GM12864 (cell line): ENCODE results near the gene KIF4B.

Experiments
- DNase-seq: peaks from one replicate; pipeline ENCODE4 v3.0.0-alpha.2; 2011; ENCODE audit warnings: low read depth
- H3K4me3 ChIP-seq: 2 replicates; pipeline ENCODE4 v1.5.1; 2011; ENCODE audit warnings: mild to moderate bottlenecking, low read depth, low read length, control low read depth
- TF ChIP-seq, protein P1 (sequence below): IDR thresholded peaks from 2 replicates; pipeline ENCODE4 v1.5.1; 2011; ENCODE audit warnings: low read depth, mild to moderate bottlenecking, moderate library complexity, low read length, control low read depth, inconsistent platforms; ENCODE audit errors: missing control alignments

Gene KIF4B, protein sequence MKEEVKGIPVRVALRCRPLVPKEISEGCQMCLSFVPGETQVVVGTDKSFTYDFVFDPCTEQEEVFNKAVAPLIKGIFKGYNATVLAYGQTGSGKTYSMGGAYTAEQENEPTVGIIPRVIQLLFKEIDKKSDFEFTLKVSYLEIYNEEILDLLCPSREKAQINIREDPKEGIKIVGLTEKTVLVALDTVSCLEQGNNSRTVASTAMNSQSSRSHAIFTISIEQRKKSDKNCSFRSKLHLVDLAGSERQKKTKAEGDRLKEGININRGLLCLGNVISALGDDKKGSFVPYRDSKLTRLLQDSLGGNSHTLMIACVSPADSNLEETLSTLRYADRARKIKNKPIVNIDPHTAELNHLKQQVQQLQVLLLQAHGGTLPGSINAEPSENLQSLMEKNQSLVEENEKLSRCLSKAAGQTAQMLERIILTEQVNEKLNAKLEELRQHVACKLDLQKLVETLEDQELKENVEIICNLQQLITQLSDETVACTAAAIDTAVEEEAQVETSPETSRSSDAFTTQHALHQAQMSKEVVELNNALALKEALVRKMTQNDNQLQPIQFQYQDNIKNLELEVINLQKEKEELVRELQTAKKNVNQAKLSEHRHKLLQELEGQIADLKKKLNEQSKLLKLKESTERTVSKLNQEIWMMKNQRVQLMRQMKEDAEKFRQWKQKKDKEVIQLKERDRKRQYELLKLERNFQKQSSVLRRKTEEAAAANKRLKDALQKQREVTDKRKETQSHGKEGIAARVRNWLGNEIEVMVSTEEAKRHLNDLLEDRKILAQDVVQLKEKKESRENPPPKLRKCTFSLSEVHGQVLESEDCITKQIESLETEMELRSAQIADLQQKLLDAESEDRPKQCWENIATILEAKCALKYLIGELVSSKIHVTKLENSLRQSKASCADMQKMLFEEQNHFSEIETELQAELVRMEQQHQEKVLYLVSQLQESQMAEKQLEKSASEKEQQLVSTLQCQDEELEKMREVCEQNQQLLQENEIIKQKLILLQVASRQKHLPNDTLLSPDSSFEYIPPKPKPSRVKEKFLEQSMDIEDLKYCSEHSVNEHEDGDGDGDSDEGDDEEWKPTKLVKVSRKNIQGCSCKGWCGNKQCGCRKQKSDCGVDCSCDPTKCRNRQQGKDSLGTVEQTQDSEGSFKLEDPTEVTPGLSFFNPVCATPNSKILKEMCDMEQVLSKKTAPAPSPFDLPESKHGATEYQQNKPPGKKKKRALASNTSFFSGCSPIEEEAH

DNA sequence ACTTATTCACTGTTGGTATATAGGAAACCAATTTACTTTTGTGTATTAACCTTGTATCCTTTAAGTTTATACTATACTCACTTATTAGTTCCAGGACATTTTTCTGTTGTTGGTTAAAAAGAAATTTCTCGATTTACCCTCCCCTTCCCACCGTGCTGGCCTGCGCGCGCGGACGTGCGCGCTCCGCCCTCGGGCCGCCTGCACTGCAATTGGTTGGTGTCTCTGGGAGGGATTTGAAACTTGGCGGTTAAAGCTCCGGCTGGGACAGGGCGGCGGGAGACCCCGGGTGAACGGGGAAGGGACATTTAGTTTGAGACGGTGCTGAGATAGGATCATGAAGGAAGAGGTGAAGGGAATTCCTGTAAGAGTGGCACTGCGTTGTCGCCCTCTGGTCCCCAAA is at the start of gene KIF4B:
Gene KIF4B, plus strand, starts transcription at position 230 of the 400 bp plus-strand sequence. Its CDS starts 105 bp downstream, at position 335.
- TF ChIP-seq, protein P1, sequence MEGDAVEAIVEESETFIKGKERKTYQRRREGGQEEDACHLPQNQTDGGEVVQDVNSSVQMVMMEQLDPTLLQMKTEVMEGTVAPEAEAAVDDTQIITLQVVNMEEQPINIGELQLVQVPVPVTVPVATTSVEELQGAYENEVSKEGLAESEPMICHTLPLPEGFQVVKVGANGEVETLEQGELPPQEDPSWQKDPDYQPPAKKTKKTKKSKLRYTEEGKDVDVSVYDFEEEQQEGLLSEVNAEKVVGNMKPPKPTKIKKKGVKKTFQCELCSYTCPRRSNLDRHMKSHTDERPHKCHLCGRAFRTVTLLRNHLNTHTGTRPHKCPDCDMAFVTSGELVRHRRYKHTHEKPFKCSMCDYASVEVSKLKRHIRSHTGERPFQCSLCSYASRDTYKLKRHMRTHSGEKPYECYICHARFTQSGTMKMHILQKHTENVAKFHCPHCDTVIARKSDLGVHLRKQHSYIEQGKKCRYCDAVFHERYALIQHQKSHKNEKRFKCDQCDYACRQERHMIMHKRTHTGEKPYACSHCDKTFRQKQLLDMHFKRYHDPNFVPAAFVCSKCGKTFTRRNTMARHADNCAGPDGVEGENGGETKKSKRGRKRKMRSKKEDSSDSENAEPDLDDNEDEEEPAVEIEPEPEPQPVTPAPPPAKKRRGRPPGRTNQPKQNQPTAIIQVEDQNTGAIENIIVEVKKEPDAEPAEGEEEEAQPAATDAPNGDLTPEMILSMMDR: no peak
- no peak within 1 kb of the TSS for H3K4me3 ChIP-seq
- no peak for DNase-seq

- H3K4me3 ChIP-seq: no peak overlapping the region
- TF ChIP-seq, protein P1: no peak
- DNase-seq: no peak
These were observed 47.3 kb upstream of the KIF4B start for GRCh38 chr5:154966081-154966841.

DNA sequence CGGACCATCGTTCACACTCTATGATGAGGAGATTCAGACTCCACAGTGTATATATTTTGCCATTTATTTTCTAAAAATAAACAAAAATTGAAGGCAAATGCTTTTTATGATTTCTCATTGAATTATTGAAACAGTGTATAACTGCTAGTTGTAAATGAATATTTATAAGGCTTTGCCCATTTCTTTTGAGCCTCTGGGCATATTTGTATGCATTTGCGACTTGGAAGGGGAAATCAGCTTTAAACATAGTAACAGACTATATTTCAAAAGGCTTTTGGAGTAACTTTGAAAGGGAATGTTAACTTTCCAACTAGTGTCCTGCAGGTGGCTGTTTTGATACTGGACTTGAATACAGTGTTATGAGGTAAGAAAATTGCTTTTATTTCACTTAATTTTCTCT is 46.7 kb upstream of the KIF4B start:
- no peak overlapping the region for H3K4me3 ChIP-seq
- TF ChIP-seq, protein P1: no peak
- DNase-seq: no peak

DNA sequence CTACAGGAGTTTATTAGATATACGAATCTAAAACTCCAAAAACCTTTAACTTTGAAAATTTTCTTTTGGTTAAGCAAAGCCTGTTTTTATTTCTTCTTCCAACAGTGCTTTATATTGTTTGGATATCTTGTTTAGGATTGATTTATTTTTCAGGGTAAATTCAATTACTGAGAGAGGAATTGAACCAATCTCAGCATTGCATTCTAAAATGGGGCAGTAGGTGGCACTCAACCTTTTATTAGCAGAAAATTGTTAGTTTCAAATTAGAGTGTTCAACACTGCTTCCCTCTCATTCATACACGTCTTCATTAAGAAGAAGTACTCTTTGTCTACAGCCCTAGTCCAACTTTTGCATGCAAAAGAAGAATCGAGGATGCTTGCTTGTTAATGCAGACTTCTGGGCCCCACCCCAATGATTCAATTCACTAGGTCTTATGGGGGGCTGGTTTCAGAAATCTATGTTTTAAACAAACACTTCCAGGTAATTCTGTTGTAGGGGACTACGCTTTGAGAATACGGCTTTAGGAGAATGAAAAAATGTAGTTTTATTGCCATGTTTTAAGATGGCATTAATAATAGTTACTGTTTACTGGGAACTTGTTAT is 46.0 kb upstream of the KIF4B start:
- H3K4me3 ChIP-seq: no peak overlapping the region
- TF ChIP-seq, protein P1: peak; percentile 49
- DNase-seq: no peak

DNA sequence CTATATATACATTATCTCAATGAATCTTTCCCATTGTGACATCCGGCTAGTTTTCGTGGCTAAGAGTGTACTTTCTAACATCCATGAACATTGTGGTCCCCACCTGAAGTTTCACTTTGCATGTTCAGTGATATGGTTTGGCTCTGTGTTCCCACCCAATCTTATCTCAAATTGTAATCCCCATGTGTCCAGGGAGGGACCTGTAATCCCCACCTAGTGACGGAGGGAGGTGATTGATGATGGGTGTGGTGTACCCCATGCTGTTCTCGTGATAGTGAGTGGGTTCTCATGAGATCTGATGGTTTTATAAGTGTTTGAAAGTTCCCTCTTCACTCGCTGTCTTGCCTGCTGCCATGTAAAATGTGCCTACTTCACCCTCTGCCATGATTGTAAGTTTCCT is 44.6 kb upstream of the KIF4B start:
- DNase-seq: no peak
- H3K4me3 ChIP-seq: no peak overlapping the region
- TF ChIP-seq, protein P1: no peak

GRCh38 chr5:154970759-154971158 is 42.8 kb upstream of the KIF4B start:
- no peak for DNase-seq
- TF ChIP-seq, protein P1: no peak

More at GRCh38 chr5:154970759-154971158, 42.8 kb upstream of the KIF4B start:
- H3K4me3 ChIP-seq: no peak overlapping the region
